ENCODE results near the gene TARDBP.
"Not testable (repeated sequence)": the region's sequence is repeated elsewhere in the genome, so short reads cannot be mapped to it uniquely, and the experiment has no call there.

The TARDBP gene

GRCh38 chr1:11012260-11013159, at the start of gene TARDBP:
TARDBP (plus strand) TSS chr1:11012654; CDS start chr1:11013728, 1,074 bp downstream.
- peak; percentile 89 for DNase-seq

DNA sequence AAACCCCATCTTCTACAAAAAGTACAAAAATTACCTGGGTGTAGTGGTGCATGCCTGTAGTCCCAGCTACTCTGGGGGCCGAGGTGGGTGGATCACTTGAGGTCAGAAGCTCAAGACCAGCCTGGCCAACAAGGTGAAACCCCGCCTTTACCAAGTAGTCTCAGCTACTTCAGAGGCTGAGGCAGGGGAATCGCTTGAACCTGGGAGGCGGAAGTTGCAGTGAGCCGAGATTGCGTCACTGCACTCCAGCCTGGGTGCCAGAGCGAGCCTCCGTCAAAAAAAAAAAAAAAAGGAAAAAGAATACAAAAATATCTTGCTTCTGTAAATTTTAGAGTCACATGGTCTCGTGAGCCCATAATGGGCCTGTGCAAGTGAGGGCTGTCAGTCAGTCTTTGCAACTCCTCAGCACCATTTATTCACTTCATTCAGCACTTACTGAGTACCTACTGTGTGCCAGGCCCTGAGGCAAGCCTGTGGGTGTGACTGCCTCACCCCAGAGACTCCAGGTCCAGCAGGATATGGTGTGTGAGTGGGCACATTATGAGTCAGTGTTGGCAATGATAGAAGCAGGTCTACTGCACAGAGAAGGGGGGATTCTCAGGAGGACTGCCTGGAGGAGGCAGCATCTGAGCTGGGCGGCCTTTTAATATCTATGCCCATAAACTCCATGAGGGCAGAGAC, 46.8 kb upstream of the TARDBP start:
- peak; percentile 74 for DNase-seq

- DNase-seq, result no peak
Observed at GRCh38 chr1:10967090-10967489, 45.4 kb upstream of the TARDBP start.

DNA sequence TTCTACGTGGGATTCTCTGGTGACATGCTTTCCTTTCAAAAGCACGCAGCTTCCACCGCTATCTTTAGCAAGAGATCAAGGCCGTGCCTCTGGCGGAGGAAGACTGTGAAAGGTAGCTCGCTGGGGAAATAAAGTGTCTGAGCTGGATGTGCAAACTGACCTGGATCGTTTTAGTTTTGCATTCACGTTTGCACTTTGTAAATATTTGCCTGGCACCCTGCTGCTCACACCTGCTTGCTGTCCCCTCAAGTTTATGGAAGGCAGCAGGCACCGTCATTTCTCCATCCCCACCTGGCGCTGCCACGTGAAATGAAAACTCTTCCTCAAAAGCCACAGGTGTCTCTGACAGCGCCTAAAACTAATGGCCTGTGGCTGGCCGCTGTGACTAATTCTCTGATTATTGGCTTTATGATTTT, 44.0 kb upstream of the TARDBP start:
- DNase-seq, result no peak

DNA sequence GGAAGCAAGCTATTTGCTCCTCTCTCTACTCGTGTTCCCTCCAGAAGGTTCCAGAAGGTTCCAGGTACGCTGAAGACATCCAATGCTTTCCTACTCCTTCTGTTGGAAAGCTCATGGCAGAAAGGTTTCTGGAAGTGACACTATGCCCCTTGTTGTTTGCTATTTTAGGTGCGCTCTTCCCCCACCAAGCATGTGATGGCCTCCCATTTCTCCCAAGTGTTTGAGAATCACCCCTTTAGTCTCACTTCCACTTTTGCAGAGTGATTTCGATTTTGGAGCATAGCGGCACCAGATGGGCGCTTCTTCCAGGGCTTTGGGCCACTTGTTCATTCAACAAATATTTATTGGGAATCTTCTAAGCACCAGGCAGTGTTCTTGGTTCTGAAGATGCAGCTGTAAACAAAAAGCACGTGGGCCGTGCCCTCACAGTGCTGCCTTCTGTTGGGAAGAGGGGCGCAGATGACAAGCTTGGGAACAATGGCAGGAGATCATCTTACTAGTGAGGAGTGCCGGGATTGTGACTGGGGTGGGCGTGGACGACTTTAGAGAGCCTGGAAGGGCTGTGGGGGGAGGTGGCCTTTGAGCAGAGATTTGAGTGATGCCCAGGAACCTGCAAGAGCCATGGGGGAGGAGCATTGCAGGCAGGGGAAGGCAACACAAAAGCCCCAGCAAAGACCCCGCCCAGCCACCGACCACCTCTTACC, 43.0 kb upstream of the TARDBP start:
- DNase-seq, result peak; percentile 53

- no peak for DNase-seq
Observed at GRCh38 chr1:10969971-10970332, 42.5 kb upstream of the TARDBP start.

DNA sequence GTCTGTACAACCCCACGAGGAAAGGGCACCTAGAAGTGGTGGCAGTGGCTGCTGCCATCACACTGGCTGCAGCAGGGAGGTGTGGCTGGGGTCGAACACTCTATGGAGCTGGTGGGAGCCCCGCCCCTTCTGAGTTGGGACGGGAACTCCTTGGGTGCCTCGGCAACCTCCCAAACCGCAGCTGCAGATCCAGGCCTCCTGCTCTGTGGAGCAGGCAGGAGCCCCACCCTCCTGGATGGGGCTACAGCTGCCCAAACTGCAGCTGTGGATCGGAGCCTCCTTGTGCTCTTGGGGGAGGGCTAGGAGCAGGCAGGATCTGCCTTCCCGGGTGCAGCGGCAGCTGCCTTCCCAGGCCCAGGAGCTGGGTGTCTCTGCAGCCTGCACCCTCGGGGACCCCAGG, 38.9 kb upstream of the TARDBP start:
- DNase-seq, result no peak

GRCh38 chr1:10973956-10974881, 38.2 kb upstream of the TARDBP start:
- no peak for DNase-seq

- peak; percentile 25 for DNase-seq
Observed at GRCh38 chr1:10975567-10976326, 36.7 kb upstream of the TARDBP start.

- no peak for DNase-seq
Observed at GRCh38 chr1:10978719-10979118, 33.7 kb upstream of the TARDBP start.

DNA sequence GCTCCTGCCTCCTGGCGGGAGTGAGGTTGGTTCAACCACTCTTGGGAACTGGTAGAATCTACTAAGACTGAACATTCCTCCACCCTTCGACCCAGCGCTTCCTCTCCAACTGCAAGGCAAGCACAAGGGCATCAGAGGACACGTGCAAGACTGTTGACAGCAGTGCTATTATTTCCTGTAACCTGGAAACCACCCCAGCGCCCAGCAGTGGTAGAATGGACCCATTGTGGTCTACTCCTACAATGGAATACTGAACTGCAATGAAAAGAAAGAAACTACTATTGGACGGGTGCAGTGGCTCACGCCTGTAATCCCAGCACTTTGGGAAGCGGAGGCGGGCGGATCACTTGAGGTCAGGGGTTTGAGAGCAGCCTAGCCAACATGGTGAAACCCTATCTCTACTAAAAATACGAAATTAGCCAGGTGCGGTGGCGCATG, 33.0 kb upstream of the TARDBP start:
- peak; percentile 23 for DNase-seq

DNA sequence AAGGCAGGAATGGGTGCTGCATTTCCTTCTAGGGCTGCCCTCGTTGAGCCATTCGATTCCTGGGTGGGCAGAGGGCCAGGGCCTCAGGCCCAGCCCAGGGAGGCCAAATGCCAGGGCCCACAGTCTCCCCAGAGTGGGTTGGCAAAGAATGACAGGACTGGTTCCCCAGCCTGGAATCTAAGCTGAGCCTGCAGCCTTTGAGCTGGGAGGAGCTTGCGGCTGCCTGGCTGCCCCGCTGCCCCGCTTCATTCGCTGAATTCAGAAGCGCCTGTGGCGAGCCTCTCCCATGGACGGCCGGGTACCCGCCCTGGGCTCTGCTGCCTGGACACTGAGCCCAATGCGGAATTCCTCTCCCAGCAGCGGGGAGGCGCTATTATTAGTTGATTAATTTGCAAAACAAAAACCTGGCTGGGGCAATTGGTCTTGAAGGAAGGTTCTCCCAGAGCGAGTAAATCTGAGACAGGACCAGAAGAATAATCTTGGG, 32.3 kb upstream of the TARDBP start:
- DNase-seq, result no peak

- DNase-seq, result no peak
Observed at GRCh38 chr1:10980841-10981727, 31.4 kb upstream of the TARDBP start.

DNA sequence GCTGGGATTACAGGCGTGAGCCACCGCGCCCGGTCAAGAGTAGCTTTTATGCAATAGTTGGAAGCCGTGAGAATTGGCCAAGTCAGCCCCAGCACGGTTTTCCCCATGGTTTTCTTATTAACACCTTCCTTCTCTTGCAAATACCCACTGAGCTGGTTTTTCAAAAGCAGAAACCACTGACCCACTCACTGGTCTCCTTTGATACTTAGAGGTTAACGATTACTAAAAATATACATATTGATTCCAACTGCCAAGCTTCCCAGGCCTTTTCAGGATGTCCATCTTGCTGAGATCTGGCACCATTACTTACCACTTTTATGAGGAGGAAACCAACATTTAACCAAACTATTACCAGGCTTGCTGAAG, 25.9 kb upstream of the TARDBP start:
- no peak for DNase-seq

DNA sequence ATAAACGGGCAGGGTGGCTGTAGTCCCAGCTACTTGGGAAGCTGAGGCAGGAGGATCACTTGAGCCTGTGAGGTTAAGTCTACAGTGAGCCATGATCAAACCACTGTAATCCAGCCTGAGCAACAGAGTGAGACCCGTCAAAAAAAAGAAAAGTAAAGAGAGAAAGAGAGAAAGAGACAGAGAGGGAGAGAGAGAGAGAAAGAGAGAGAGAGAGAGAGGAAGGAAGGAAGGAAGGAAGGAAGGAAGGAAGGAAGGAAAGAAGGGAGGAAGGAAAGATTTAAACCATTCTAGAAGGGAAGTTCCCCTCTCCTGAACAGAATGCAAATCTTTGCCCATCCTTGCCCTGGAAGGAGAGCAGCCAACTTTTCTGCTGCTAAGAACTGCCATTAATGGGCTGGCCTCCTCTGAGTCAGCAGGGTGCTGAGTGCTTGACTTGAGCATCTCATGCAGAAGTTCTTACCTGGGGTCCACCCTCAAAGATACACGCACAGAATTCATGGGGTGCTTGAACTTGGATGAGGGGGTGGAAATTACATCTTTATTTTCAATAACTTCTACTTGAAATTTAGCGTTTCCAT, 24.5 kb upstream of the TARDBP start:
- DNase-seq, result no peak

- DNase-seq, result no peak
Observed at GRCh38 chr1:10989095-10989494, 23.4 kb upstream of the TARDBP start.

GRCh38 chr1:10989920-10990516, 22.4 kb upstream of the TARDBP start:
- not testable (repeated sequence) for DNase-seq

GRCh38 chr1:10990828-10991227, 21.6 kb upstream of the TARDBP start:
- DNase-seq, result no peak

- not testable (repeated sequence) for DNase-seq
Observed at GRCh38 chr1:10992004-10992403, 20.4 kb upstream of the TARDBP start.

DNA sequence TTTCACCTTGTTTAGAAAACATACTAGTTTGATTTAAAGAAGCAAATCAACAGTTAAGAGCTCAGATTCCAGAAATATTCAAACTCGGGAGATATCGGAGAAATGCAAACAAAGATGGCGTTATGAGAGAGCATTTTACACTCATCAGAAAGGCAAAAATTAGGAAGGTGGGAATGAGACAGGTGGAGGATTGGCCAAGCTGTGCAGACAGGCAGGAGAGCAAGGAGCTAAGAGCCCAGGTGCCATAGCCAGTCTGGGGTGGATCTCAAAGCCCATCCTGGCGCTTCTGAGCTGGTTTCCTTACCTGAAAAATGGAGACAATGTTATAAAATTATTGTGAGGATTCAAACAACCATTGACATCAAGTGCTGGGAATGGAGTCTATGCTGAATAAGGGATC, 19.6 kb upstream of the TARDBP start:
- DNase-seq, result no peak
